ENCODE measurements around the gene KIAA0513.
"Not testable (repeated sequence)": the region's sequence is repeated elsewhere in the genome, so short reads cannot be mapped to it uniquely, and the experiment has no call there.

The KIAA0513 gene

DNA sequence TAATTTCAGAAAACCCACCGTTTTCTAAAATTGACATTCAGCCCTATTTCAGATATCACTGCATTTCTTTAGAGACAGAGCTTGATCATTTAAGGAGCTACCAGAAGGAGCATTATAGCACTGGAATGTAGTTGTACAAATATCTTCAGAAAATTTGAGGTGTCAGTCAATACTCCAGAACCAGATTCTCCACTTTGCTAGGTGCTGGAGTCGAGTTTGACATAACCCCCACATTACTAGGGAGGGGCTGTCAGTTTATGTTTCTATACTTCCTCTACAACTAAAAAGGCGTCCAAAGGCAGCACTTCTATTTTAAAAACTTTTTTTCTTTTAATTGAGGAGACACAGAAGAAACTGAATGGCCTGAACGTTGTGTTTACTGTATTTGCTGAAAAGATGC lies 892 bp upstream of the KIAA0513 start:
- intact Hi-C loops (cut with DNase I) = loop anchor here (1.0 to 10.0 kb wide), 2 partner anchors 15 to 58 kb away; partner anchors contain the start of gene ZDHHC7
- DNase-seq = no peak

- intact Hi-C loops (cut with DNase I) = loop anchor here (1.0 to 10.0 kb wide), 2 partner anchors 17 to 57 kb away; partner anchors contain the start of gene ZDHHC7
These were observed 526 bp downstream of the KIAA0513 start for GRCh38 chr16:85027958-85028684.

GRCh38 chr16:85028685-85029407 lies 1.3 kb downstream of the KIAA0513 start:
- peak in 5 of 10 donors; percentile 47 to 89 (median 85) for DNase-seq
- intact Hi-C loops (cut with DNase I) = loop anchor here (10.0 kb wide), 1 partner anchor 56 kb away; no protein-coding TSS in a partner anchor

More at GRCh38 chr16:85027958-85028684, 526 bp downstream of the KIAA0513 start:
- DNase-seq = peak in 3 of 10 donors; percentile 19 to 83 (median 67)

GRCh38 chr16:85029408-85029784 lies 1.8 kb downstream of the KIAA0513 start:
- intact Hi-C loops (cut with DNase I) = loop anchor here (10.0 kb wide), 1 partner anchor 55 kb away; no protein-coding TSS in a partner anchor
- DNase-seq = peak in 2 of 10 donors; percentile 27 to 70

DNA sequence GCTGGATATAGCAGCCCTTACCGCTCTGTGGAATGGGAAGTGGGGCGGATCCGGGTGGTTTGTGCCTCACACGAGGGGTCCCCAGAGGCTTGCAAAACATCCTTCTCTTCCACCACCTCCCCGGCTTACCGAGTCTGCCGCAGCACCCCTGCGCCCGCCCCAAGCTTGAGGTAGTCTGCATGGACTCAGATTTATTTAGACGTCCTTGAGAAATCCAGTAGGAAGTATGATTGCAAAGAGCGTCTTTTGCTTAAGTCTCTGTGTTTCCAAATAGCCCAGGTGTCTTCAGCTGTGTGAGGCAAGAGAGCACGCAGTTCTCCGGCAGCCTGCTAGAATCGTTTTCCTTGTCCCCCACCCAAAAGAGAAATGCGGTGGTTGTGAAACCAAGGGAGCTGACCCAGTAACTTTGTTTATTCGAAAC lies 2.4 kb downstream of the KIAA0513 start:
- DNase-seq = peak in 1 of 10 donors; percentile 76
- intact Hi-C loops (cut with DNase I) = loop anchor here (10.0 kb wide), 1 partner anchor 55 kb away; no protein-coding TSS in a partner anchor

DNA sequence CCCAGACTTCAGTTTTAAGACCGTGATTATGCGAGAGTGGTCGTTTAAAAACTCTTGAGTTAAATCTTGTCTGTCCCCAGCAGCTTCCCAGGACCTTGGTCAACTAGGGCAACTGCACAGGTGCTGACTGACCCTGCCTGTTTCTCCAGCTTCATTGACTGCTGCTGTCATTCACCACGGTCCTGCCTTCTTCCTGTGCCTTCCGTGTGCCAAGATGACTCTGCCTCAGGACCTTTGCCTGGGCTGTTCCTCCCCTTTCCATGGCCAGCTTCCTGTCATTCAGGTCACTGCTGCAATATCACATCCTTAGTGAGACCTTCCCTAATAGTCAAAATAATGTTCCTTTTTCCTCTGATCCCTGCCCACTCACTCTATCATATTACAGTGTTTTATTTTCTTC lies 3.9 kb downstream of the KIAA0513 start:
- DNase-seq = peak in 1 of 10 donors; percentile 65
- intact Hi-C loops (cut with DNase I) = no loop called here

DNA sequence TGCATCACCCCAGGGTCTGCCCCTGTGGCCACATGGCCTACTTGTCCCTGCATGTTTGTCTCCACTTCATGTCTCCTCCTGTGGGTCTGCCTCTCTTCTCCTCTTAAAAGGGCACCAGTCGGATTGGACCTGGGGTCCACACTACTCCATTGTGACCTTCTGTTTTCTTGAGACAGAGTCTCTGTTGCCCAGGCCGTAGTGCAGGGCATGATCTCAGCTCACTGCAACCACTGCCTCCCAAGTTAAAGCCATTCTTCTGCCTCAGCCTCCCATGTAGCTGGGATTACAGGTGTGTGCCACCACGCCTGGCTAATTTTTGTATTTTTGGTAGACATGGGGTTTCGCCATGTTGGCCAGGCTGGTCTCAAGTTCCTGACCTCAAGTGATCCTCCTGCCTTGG lies 4.6 kb downstream of the KIAA0513 start:
- intact Hi-C loops (cut with DNase I) = not testable (repeated sequence)
- DNase-seq = peak in 1 of 10 donors; percentile 5

DNA sequence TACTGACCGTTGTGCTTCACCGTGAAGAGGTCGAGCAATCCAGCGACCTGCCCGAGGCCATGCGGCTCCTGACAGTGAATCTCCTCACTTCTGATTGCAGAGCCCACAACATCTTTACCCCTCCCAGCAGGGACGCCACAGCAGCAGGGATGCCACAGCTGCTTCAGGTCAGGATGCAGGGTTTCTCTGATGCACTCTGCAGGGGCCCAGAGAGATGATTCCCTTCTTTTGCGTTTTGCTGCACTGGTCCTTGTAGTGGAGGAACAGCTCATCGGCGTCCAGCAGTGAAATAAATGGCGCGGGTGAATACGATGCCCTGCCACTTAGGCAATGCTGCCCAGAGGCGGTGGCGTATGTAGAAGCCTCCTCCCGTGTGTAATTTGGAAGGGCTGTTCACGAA lies 5.6 kb downstream of the KIAA0513 start:
- DNase-seq = peak in 1 of 10 donors; percentile 28
- intact Hi-C loops (cut with DNase I) = no loop called here

GRCh38 chr16:85034591-85035433 lies 7.2 kb downstream of the KIAA0513 start:
- peak in 1 of 10 donors; percentile 50 for DNase-seq
- intact Hi-C loops (cut with DNase I) = no loop called here

DNA sequence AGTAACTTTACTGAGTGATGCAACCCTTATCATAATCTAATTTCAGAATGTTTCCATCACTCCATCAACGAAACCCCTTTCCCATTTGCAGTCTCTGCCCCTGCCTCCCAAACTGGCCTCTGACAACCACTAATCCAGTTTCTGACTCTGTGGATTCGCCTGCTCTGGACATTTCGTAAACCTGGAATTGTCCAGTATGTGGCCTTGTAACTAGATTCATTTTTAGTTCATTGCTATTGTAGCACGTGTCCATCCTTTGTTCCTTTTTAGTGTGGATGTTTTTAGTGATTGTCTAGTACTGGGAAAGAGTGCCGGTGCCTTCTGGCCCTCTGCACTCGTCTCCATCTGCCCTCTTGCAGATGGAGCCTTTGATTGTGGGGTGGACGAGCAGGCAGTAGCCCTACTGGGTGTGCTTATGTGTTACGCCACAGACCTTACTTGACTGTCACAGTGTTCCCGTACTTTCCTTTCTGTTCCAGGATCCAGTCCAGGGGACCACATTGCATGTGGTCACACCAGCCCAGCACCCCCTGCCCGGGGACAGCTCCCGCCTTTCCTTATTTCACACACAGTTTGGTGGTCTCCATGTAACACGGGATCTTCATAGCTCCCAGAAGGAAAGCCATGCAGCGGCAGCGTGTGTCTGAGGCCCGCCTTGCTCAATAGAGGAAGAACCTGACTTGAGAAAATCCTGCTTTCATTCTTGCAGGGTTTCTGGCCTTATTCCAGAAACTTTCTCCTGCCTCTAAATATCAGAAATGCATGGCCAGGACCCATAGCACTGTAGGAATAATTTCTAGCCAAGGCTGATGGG lies 8.8 kb downstream of the KIAA0513 start:
- intact Hi-C loops (cut with DNase I) = no loop called here
- DNase-seq = peak in 2 of 10 donors; percentile 64 to 85

GRCh38 chr16:85037050-85037410 lies 9.4 kb downstream of the KIAA0513 start:
- intact Hi-C loops (cut with DNase I) = no loop called here
- DNase-seq = peak in 4 of 10 donors; percentile 32 to 88 (median 62)

DNA sequence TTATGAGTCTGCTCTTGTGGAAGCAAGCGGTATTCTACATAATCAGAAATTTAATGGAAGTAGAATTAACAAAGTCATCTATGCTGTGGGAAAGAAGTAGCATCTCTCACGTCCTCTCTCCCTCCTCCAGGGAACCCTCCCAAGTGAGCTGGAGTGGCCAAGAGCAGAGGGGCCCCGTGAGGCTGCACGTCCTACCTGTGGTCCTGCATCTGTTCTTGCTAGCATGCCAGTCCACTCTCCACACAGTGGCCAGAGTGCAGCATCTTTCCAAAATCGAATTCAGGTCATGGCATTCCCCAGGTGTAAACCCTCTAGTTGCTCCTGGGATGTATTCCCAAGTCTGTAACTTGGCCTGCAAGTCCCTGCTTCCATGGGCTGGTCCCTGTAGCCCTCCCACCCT lies 10.1 kb downstream of the KIAA0513 start:
- peak in 2 of 10 donors; percentile 54 to 64 for DNase-seq

DNA sequence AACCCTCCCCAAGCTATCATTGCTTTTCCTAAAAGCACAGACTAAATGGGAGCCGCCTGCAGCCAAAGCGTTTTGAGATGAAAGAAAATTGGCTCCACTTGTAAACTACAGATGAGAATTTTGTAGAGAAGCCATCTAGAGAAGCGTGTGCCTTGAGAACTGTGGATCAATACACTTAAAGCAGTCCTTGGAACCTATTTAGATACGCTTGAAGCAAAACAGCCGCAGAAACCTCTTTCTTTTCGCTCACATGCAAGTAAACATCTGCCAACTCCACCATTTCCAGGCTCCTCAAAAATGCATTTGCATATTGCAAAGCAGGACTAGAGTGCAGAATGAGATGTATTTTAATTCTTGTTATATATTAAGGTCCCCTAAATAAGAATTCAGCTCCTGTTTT lies 13.1 kb downstream of the KIAA0513 start:
- peak in 2 of 10 donors; percentile 7 to 48 for DNase-seq
- intact Hi-C loops (cut with DNase I) = no loop called here

More for the DNA sequence above, 10.1 kb downstream of the KIAA0513 start:
- intact Hi-C loops (cut with DNase I) = no loop called here

DNA sequence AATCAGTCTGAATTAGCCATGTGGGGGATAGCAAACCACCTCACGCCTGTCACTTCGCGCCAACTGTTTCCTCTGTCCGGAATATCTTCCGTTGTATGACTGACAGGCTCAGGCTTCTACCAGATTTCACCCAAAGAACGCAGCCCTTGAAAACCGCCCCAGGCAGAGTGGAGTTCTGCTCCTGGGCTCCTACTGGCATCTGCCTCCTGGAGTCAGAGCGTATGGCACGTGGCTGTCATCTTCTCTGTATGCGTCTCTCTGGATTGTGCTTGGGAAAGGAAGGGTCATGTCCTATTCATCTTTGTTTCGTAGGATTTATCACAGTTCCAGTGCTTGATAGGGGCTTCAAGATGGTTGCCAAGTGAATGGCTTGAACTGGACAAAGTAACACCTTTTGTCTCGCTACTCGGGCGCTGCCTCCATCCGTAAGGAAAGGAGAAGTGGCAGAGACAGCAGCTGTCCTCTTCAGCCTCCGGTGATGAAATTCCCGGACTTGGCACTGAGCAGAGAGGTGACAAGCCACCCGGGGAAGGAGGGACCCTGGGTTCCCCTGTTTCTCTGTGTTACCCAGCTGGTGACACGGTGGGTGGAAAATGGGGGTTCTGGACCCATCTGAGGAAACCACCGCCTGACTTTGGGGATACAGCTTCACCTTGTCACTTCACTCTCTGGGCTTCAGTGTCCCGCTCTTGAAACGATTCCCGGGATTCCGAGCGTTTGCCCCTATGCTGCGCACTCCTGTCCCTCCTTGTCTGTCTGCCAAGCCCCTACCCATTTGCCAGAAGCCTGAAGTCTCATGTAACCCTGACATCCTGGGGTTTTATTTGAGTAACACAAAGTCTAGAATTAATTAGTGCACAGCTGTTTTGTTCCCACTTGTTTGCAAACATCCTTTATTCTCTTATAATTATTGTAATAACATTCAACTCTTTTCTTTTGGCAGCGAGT lies 13.9 kb downstream of the KIAA0513 start:
- intact Hi-C loops (cut with DNase I) = no loop called here
- DNase-seq = peak in 2 of 10 donors; percentile 64 to 70

- peak in 1 of 10 donors; percentile 4 for DNase-seq
- intact Hi-C loops (cut with DNase I) = no loop called here
These were observed 14.6 kb downstream of the KIAA0513 start for GRCh38 chr16:85042167-85042526.

DNA sequence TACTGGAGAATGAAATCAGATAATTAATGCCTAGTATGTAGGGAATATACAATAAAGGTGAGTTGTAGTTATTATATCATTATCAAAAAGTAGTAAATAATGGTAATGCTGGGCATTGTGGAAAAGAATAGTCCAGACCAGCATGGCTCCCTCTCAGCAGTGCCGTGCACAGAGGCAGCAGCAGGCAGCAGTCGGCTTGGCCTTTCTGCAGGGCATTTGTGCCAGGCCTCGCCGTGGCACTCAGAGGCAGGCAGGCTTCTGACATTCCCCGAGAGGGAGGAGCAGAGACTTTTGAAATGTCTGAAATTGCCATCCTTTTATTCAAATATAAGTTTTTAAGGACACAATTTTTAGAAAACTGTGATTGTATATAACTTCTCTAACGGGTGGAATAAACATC lies 15.0 kb downstream of the KIAA0513 start:
- peak in 3 of 10 donors; percentile 46 to 79 (median 47) for DNase-seq
- intact Hi-C loops (cut with DNase I) = no loop called here

GRCh38 chr16:85045077-85045476 lies 17.5 kb downstream of the KIAA0513 start:
- peak in 2 of 10 donors; percentile 5 to 8 for DNase-seq

More at GRCh38 chr16:85045077-85045476, 17.5 kb downstream of the KIAA0513 start:
- intact Hi-C loops (cut with DNase I) = no loop called here

Measured in posterior cingulate gyrus (tissue), 11 donors.